Activated T-cell treated with anti-CD3 and anti-CD28 coated beads, Interleukin-2, amount 50 U/mL, for 4 hours (primary cell): ENCODE measurements around the gene FCHSD2. TPM values are rescaled to one million over a fixed set of nuclear protein-coding genes. Genes with fewer than 3 reads are reported as not detected.

ENCODE experiments used
- ATAC-seq, 2 donors: fragments of 200-7000 bp; cut with Tn5 transposase; one replicate each; pipeline ENCODE4 v1.10.0; 2021
- DNase-seq: peaks from one replicate; pipeline ENCODE4 v3.0.0-alpha.2; 2020
- H3K27me3 Mint-ChIP-seq: one replicate; pipeline ENCODE4 v1.8.0; 2021; ENCODE audit warnings: low read depth, mixed read lengths
- H3K36me3 Mint-ChIP-seq: one replicate; pipeline ENCODE4 v1.8.0; 2022; ENCODE audit warnings: mixed read lengths; ENCODE audit not compliant: insufficient read depth
- H3K4me1 Mint-ChIP-seq: one replicate; pipeline ENCODE4 v1.8.0; 2021; ENCODE audit warnings: low read depth, mixed read lengths
- H3K4me3 Mint-ChIP-seq: one replicate; pipeline ENCODE4 v1.8.0; 2021; ENCODE audit warnings: mild to moderate bottlenecking, moderate library complexity, mixed read lengths
- H3K9me3 Mint-ChIP-seq: one replicate; pipeline ENCODE4 v1.8.0; 2021; ENCODE audit warnings: mixed read lengths
- total RNA-seq, 3 donors: library from RNA; stranded (reverse); gene quantifications; one replicate each; pipeline ENCODE4 v1.2.1, GENCODE V29; 2021

FCHSD2 gene
- total RNA-seq, 3 donors from 2014 or later, result 16.3 to 25.0 (median 20.3) TPM

DNA sequence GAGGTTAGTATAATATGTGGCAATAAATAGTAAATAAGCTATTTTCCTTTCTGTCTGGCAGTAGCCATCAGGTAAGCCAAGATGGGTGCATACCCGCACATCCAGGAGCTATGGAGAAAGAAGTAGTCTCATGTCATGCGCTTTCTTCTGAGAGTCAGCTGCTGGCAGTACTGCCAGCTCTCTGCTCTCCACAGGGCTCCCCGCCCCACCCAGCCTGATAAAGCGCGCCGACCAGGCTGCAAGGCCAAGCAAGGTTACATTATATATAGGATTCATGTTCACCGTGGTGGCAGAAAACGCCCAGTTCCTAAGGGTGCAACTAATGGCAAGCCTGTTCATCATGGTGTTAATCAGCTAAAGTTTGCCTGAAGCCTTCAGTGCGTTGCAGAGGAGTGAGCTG lies 201.7 kb downstream of the FCHSD2 start:
- peaks cover 9% of the 10 kb centered on the region for H3K36me3 Mint-ChIP-seq
- no peaks in the 10 kb centered on the region for H3K27me3 Mint-ChIP-seq
- no peak overlapping the region for H3K4me3 Mint-ChIP-seq
- DNase-seq (no peak), ATAC-seq (no peak)
- no peaks in the 10 kb centered on the region for H3K4me1 Mint-ChIP-seq
- no peaks in the 10 kb centered on the region for H3K9me3 Mint-ChIP-seq

DNA sequence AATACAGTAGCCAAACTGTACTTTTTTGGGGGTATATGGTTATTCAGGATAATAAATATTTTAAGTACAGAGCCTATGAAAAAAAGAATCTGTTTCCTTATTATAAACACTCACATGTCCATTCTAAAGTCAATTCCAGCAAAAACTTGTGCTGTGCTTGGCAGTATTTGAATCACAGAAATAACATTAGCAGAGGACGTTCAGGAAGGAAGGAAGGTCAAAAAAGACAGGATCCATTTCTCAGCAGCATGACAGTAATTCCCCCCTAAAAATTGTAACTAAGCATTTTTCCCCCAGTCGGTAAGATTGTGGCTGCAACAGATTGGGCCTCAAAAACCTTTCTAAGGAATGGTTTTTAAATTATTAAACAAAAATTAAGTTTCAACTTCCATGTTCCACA lies 203.1 kb downstream of the FCHSD2 start:
- Mint-ChIP-seq H3K36me3 (peaks cover 9% of the 10 kb centered on the region), H3K9me3 (no peaks in the 10 kb centered on the region)
- no peak for DNase-seq

DNA sequence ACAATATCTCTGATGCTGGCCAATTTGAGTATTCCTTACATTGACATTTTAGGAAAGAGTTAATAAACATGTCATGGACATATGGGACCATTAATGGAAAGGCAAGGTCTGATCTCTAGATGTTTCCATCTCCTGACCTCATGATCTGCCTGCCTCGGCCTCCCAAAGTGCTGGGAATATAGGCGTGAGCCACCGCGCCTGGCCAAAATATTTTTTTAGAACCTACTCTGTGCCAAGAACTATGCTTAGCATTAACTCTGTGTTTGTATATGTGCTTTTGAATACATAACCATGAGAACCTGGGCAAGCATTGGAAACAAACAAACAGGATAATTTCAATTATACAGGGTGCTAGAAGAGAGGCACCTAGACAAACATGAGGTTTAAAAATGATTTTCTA lies 204.7 kb downstream of the FCHSD2 start:
- no peak overlapping the region for H3K4me3 Mint-ChIP-seq
- peaks cover 8% of the 10 kb centered on the region for H3K36me3 Mint-ChIP-seq
- no peaks in the 10 kb centered on the region for H3K4me1 Mint-ChIP-seq
- no peaks in the 10 kb centered on the region for H3K9me3 Mint-ChIP-seq
- DNase-seq, result no peak
- H3K27me3 Mint-ChIP-seq, result no peaks in the 10 kb centered on the region
- ATAC-seq, result no peak

More for the DNA sequence above, 203.1 kb downstream of the FCHSD2 start:
- Mint-ChIP-seq H3K4me1 (no peaks in the 10 kb centered on the region), H3K4me3 (no peak overlapping the region), H3K27me3 (no peaks in the 10 kb centered on the region)
- ATAC-seq, result no peak

DNA sequence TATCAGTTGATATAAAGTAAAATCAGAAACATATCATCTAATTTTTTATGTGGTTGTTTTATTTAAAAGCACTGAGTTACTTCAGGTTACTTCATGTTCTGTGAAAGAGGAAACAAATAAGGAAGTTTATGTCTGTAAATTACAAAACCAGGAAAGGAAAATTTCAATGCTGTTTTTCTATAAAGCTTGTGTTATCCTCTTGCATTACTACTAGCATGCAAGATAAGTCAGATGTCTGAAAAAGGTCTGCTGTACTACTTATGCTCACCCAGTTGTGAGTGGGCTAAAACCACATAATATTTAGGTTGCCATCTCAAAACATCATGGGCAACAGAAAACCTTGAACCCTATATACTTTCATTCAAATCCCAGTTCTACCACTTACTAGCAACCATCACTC lies 206.4 kb downstream of the FCHSD2 start:
- DNase-seq (no peak), ATAC-seq (no peak)
- no peaks in the 10 kb centered on the region for H3K27me3 Mint-ChIP-seq
- H3K4me3 Mint-ChIP-seq, result no peak overlapping the region
- no peaks in the 10 kb centered on the region for H3K9me3 Mint-ChIP-seq
- H3K4me1 Mint-ChIP-seq, result no peaks in the 10 kb centered on the region
- H3K36me3 Mint-ChIP-seq, result peaks cover 5% of the 10 kb centered on the region

DNA sequence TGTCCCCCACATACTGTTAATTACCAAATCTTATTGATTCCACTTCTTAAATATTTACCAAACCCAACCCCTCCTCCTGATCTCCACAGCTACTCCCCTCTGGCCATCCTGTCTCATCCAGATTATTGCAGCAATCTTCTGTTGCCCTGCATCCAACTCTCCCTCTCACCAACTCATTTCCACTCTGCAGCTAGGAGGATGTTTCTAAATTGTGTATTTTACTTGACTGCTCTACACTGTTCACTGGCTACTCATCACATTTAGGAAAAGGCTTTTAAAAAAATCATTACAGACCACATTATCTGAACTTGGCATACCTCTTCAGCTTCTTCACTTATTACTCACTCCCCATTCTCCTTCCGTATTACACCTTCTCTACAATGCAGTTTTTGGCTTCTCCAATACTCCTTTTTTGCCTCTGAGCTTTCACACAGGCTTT lies 210.0 kb downstream of the FCHSD2 start:
- DNase-seq (no peak), ATAC-seq (no peak)
- Mint-ChIP-seq H3K36me3 (peaks cover 3% of the 10 kb centered on the region), H3K4me3 (no peak overlapping the region), H3K27me3 (no peaks in the 10 kb centered on the region), H3K4me1 (peaks cover 2% of the 10 kb centered on the region), H3K9me3 (no peaks in the 10 kb centered on the region)

DNA sequence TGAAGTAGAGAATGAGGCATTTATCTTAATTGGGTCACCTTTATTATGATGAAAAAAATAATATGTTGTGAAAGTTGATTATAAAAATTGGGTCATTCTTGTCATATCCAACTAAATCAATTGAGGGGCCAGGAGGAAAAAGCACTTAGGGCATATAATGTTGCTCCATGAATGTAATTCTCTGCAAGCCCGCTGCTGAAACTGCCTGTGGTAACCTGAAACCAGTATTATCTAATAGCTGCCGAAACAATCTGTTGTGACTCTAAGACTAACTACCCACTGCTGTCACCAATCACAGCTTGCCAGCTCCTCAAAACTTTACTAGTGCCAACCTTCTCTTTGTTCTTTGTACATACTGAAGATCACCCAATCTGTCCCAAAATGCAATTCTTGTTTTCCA lies 212.1 kb downstream of the FCHSD2 start:
- H3K4me3 Mint-ChIP-seq, result no peak overlapping the region
- no peaks in the 10 kb centered on the region for H3K9me3 Mint-ChIP-seq
- DNase-seq, result no peak
- ATAC-seq, result no peak
- H3K36me3 Mint-ChIP-seq, result peaks cover 3% of the 10 kb centered on the region
- peaks cover 4% of the 10 kb centered on the region for H3K4me1 Mint-ChIP-seq
- no peaks in the 10 kb centered on the region for H3K27me3 Mint-ChIP-seq

DNA sequence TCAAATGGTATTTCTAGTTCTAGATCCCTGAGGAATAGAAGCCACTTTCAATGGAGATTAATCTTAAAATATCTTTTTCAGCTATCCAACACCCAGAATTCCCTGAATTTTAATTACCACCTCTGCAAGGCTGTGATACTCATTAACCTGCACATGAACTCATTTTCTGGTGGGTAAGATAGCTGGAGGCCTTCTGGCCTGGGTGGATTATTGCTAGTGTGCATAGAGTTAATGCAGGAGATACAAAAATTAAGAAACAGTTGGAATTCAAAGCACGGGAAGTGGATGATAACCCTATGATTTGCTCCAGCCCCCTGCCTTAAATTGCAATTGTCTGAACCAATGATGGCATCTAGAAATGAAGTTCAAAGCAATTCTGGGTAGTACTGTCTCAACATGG lies 212.9 kb downstream of the FCHSD2 start:
- no peak overlapping the region for H3K4me3 Mint-ChIP-seq
- peaks cover 7% of the 10 kb centered on the region for H3K4me1 Mint-ChIP-seq
- H3K27me3 Mint-ChIP-seq, result no peaks in the 10 kb centered on the region
- peaks cover 3% of the 10 kb centered on the region for H3K36me3 Mint-ChIP-seq
- H3K9me3 Mint-ChIP-seq, result no peaks in the 10 kb centered on the region
- DNase-seq (no peak), ATAC-seq (no peak)

DNA sequence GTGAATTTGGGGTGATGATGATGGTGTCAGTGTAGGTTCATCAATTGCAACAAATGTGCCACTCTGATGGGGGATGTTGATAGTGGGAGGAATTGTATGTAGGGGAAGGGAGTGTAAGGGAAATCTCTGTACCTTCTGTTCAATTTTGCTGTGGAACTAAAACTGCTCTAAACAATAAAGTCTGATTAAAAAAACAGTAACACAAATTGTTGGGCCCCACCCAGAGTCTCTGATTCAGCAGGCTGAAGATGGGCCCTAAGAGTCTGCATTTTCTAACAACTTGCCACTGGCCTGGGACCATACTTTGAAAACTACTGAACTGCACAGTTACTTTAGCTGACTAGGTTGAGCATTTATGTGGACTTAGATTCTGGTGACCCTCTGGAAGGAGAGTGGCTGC lies 214.7 kb downstream of the FCHSD2 start:
- peaks cover 7% of the 10 kb centered on the region for H3K4me1 Mint-ChIP-seq
- ATAC-seq (no peak), DNase-seq (no peak)
- no peaks in the 10 kb centered on the region for H3K27me3 Mint-ChIP-seq
- H3K4me3 Mint-ChIP-seq, result no peak overlapping the region
- peaks cover 3% of the 10 kb centered on the region for H3K36me3 Mint-ChIP-seq
- no peaks in the 10 kb centered on the region for H3K9me3 Mint-ChIP-seq

DNA sequence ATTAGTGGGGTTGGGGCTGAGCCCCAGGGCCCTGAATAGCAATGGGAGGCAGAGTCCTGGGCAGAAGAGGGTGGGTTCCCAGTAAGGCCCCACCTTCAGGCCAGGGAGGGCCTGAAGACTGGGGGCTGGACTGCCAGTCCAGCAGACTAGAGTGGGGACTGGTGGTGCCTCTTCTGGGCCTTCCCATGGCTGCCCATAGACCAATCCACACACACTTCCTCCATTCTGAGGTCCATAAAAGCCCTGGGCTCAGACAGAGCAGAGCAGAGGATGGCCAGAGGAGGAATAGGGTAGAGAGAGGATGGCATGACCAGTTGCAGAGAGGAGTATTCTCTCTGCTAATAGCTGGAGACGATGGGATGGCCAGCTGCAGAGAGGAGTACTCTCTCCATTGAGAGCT lies 216.0 kb downstream of the FCHSD2 start:
- DNase-seq (no peak), ATAC-seq (no peak)
- H3K9me3 Mint-ChIP-seq, result no peaks in the 10 kb centered on the region
- no peak overlapping the region for H3K4me3 Mint-ChIP-seq
- H3K4me1 Mint-ChIP-seq, result peaks cover 7% of the 10 kb centered on the region
- peaks cover 6% of the 10 kb centered on the region for H3K36me3 Mint-ChIP-seq
- no peaks in the 10 kb centered on the region for H3K27me3 Mint-ChIP-seq

DNA sequence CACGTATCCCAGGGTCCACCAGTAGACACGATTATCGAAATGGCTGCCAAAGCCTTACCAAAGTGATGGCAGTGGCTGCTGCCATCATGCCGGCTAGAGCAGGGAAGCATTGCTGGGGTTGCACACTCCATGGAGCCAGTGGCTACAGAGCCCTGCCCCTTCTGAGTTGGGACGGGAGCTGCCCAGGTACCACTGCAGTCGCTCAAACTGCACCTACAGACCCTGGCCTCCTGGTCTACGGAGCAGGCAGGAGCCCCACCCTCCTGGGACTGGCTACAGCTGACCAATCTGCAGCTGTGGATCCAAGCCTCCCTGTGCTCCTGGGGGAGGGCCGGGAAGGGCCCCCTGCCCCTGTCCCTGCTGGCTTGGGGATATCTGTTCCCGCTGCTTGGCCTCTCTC lies 216.5 kb downstream of the FCHSD2 start:
- Mint-ChIP-seq H3K36me3 (peaks cover 9% of the 10 kb centered on the region), H3K4me1 (peaks cover 7% of the 10 kb centered on the region), H3K4me3 (no peak overlapping the region), H3K27me3 (no peaks in the 10 kb centered on the region), H3K9me3 (no peaks in the 10 kb centered on the region)
- DNase-seq (no peak), ATAC-seq (no peak)

DNA sequence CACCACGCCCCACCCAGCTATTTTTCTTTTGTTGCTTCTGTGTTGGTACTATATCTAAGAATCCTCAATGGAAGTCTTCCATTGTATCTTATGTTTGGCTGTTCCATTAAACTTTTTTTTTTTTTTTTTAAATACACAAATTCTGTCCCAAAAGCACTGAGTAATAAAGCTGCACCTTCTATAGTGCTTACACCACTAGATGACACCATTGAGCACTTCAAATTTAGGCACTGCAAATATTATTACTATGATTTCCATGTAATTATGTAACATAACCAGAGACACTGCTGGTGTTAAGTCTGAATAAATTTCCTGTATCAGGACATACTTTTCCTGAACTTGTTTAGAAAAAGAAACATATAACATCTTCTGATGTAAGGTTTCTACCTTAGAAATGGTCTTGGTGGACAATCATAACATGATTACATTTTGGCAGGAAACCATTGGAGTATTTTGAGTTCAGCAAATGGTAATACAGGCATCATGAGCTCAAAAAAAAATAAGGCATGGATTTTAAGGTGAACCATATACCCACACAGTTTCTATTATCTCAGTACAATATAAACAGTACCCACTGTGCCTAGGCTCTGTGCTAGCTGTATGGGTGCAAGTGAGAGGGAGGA lies 217.4 kb downstream of the FCHSD2 start:
- H3K4me3 Mint-ChIP-seq, result no peak overlapping the region
- DNase-seq, result no peak
- peaks cover 7% of the 10 kb centered on the region for H3K4me1 Mint-ChIP-seq

DNA sequence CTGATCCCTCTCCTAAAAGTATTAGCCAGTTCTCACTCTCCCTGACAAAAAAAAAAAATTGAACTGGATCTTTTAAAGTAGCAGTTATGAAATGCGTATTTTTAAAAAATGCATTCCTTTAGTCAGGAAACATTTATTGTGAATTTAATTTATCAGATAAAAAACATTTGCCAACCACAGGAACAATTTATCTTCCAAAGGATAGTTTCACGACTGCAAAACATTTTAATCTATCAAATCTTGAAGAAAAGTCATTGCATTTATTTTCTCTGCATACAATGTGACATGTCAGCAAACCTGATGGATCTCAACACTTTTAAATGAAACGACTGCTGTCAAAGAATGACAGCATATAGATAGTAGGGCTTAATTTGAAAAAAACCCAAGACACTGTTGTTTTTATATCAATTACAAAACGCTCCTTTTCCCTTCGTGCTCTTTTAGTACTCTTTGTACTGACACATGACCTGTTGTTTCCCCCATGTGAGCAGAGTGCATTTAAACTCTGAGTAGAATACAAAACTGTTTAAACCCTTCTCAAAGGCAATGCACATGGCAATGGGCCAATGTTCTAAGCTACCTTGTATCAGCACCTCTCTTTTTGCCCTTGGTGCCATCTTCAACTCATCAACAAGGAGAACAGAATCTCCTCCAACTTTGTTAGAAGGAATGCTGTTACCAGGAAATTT lies 220.9 kb downstream of the FCHSD2 start:
- Mint-ChIP-seq H3K36me3 (peaks cover 16% of the 10 kb centered on the region), H3K9me3 (no peaks in the 10 kb centered on the region), H3K27me3 (no peaks in the 10 kb centered on the region), H3K4me3 (no peak overlapping the region), H3K4me1 (peaks cover 6% of the 10 kb centered on the region)
- DNase-seq, result no peak
- ATAC-seq, result no peak

More for the DNA sequence above, 217.4 kb downstream of the FCHSD2 start:
- ATAC-seq, result no peak
- Mint-ChIP-seq H3K27me3 (no peaks in the 10 kb centered on the region), H3K36me3 (peaks cover 11% of the 10 kb centered on the region), H3K9me3 (no peaks in the 10 kb centered on the region)

DNA sequence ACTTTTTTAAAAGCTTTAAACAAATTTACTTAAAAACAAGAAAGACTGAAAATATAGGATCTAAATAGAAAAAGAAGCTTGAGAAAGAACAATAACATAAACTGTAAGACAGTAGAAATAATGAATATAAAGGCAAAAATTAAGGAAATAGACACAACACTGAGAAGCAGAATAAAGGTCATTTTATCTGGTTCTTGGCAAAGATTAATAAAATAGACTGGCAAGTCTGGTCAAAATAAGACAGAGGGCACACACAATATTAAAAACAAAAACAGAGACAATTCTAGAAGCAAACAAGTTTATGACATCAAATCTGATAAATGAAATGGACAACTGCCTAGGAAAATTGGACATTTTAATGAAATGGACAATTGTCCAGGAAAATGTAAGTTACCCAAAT lies 222.1 kb downstream of the FCHSD2 start:
- peaks cover 20% of the 10 kb centered on the region for H3K36me3 Mint-ChIP-seq
- H3K27me3 Mint-ChIP-seq, result no peaks in the 10 kb centered on the region
- no peaks in the 10 kb centered on the region for H3K9me3 Mint-ChIP-seq
- DNase-seq (no peak), ATAC-seq (no peak)
- H3K4me1 Mint-ChIP-seq, result peaks cover 4% of the 10 kb centered on the region
- H3K4me3 Mint-ChIP-seq, result no peak overlapping the region

DNA sequence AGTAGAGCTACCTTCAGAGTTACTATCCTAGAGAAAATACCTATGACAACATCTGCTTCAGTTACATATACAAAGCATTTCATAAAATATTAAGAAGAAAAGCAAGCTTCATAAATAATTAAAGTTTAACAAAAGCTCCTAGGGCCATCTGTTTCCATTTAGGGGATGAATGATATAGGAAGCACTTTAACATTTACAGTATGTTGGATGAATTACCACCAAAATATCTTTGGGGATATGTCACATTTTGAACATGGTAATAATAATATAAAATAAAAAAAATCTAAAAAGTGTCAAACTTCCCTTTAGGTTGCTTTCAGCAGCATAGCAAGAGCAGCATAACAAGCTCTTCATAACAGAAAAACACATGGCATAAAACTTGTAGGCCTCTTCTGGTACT lies 223.3 kb downstream of the FCHSD2 start:
- no peak for ATAC-seq
- no peak overlapping the region for H3K4me3 Mint-ChIP-seq
- no peaks in the 10 kb centered on the region for H3K9me3 Mint-ChIP-seq
- no peaks in the 10 kb centered on the region for H3K4me1 Mint-ChIP-seq
- no peak for DNase-seq
- H3K27me3 Mint-ChIP-seq, result no peaks in the 10 kb centered on the region
- H3K36me3 Mint-ChIP-seq, result peaks cover 20% of the 10 kb centered on the region

DNA sequence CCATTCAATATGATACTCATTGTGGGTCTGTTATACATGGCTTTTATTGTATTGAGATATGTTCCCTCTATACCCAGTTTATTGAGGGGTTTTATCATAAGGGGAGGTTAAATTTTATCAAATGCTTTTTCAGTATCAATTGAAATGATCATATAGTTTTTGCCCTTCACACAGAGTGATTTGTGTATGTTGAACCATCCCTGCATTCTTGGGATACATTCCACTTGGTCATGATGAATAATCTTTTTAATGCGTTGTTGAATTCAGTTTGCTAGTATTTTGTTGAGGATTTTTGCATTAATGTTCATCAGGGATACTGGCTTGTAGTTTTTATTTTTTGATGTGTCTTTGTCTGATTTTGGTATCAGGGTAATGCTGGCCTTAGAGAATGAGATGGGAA lies 229.9 kb downstream of the FCHSD2 start:
- H3K27me3 Mint-ChIP-seq, result no peaks in the 10 kb centered on the region
- peaks cover 35% of the 10 kb centered on the region for H3K36me3 Mint-ChIP-seq
- DNase-seq (no peak), ATAC-seq (no peak)
- H3K4me3 Mint-ChIP-seq, result no peak overlapping the region
- no peaks in the 10 kb centered on the region for H3K4me1 Mint-ChIP-seq
- H3K9me3 Mint-ChIP-seq, result peaks cover 13% of the 10 kb centered on the region
